DMS79 (cell line): Measurements from ENCODE around the gene OR10AG1.

Experiments used
- DNase-seq: peaks from one replicate; lab custom pipeline; 2025; lab: John Stamatoyannopoulos, UW

Gene OR10AG1, protein sequence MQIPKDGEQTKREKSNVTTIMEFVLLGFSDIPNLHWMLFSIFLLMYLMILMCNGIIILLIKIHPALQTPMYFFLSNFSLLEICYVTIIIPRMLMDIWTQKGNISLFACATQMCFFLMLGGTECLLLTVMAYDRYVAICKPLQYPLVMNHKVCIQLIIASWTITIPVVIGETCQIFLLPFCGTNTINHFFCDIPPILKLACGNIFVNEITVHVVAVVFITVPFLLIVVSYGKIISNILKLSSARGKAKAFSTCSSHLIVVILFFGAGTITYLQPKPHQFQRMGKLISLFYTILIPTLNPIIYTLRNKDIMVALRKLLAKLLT

GRCh38 chr11:55969845-55970244 is at the start of gene OR10AG1:
Gene OR10AG1 (minus strand): TSS chr11:55969945. CDS start chr11:55969907, 38 bp downstream.
- DNase-seq = no peak

GRCh38 chr11:56013805-56014204 is 44.1 kb upstream of the OR10AG1 start:
- no peak for DNase-seq

- no peak for DNase-seq
Observed at GRCh38 chr11:56010716-56011115, 41.0 kb upstream of the OR10AG1 start.

GRCh38 chr11:55994525-55994924 is 24.8 kb upstream of the OR10AG1 start, which contains the start of gene OR5F1:
Gene OR5F1 (minus strand): TSS chr11:55994625. CDS start chr11:55994625, 0 bp downstream.
- DNase-seq = no peak

GRCh38 chr11:55970935-55971334 is 1.2 kb upstream of the OR10AG1 start:
- DNase-seq = no peak

- no peak for DNase-seq
Observed at GRCh38 chr11:55967914-55968313, 1.8 kb downstream of the OR10AG1 start.

DNA sequence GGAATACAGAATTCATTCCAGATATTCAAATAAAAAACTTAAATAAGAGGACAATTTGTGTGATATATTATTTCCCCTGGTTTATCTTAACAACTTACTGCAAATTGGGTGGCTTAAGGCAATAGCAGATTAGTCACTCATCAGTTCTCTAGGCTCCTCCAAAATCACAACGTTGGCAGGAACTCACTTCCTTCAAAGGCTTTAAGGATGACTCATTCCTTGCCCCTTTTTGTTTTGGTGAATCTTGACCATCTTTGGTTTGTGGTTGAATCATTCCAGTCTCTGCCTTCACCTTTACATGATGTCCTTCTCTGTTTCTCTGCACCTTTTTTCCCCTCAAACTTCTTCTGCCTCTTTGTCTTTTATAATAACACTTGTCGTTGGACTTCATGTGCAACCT is 3.4 kb downstream of the OR10AG1 start:
- DNase-seq = no peak

- DNase-seq = no peak
Observed at GRCh38 chr11:55956521-55956920, 13.2 kb downstream of the OR10AG1 start.

- no peak for DNase-seq
Observed at GRCh38 chr11:55949330-55949729, 20.4 kb downstream of the OR10AG1 start.

GRCh38 chr11:55942785-55943392 is 26.9 kb downstream of the OR10AG1 start:
- DNase-seq = no peak

GRCh38 chr11:55936300-55936699 is 33.4 kb downstream of the OR10AG1 start, which contains the start of gene OR5I1:
Gene OR5I1 (minus strand): TSS chr11:55936400. CDS start chr11:55936400, 0 bp downstream.
- no peak for DNase-seq

DNA sequence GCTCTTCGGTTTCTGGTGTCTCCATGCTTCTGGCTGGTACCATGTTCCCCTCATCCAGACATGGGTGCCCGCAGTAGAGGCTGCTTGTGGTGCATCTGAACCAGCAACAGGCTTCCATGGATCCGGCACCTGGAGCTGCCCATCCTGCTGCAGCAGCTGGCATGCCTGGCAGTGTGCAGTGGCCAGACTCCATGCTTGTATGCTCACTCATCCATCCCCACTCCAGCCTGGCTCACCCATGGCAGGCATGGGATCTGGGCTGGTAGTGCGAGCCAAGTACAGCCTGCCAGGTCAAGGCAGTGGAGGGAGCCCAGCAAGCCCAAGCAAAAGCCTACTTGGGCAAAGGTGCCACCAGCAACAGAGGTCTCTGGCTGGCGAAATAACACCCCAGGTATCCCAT is 49.2 kb downstream of the OR10AG1 start:
- DNase-seq = no peak
